HEK293 (cell line): ENCODE measurements around the gene DDX51.

Source experiments
- PBX3 ChIP-seq: sonication (generic); formaldehyde crosslinking; IDR thresholded peaks from 2 replicates; pipeline ENCODE4 v1.8.1; 2022; ENCODE audit warnings: mild to moderate bottlenecking, moderate library complexity, missing genetic modification reagents
- TF ChIP-seq, protein P1 (sequence below): fragments of 450-650 bp; formaldehyde crosslinking; IDR thresholded peaks from 2 replicates; pipeline ENCODE4 v1.5.1; 2016; ENCODE audit warnings: missing biosample characterization, missing genetic modification characterization

- TF ChIP-seq, protein P1, sequence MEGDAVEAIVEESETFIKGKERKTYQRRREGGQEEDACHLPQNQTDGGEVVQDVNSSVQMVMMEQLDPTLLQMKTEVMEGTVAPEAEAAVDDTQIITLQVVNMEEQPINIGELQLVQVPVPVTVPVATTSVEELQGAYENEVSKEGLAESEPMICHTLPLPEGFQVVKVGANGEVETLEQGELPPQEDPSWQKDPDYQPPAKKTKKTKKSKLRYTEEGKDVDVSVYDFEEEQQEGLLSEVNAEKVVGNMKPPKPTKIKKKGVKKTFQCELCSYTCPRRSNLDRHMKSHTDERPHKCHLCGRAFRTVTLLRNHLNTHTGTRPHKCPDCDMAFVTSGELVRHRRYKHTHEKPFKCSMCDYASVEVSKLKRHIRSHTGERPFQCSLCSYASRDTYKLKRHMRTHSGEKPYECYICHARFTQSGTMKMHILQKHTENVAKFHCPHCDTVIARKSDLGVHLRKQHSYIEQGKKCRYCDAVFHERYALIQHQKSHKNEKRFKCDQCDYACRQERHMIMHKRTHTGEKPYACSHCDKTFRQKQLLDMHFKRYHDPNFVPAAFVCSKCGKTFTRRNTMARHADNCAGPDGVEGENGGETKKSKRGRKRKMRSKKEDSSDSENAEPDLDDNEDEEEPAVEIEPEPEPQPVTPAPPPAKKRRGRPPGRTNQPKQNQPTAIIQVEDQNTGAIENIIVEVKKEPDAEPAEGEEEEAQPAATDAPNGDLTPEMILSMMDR = no peak
- TF ChIP-seq PBX3 (CRISPR knock-in tag) = no peak
These were observed 3.6 kb downstream of the DDX51 start for GRCh38 chr12:132140501-132140900.
